ENCODE measurements around the gene OR56A3. TPM values are rescaled to one million over a fixed set of nuclear protein-coding genes. Genes with fewer than 3 reads are reported as not detected.

OR56A3 gene
- total and polyA plus RNA-seq, 12 donors, result not detected

DNA sequence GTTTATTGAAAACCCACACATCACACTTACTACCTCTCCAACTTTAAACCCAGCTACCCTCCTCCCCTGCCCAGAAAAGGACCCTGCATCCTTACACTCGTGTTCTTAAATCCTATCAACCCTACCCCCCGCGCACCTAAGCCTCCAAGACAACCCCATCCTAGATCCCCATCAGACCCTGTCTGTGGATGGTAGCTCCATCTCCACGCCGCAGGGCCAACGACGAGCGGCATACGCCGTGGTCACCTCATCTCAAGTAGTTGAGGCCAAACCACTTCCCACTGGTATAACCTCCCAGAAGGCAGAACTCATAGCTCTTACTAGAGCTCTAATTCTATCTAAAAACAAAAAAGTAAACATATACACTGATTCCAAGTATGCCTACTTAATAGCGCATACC is 9.4 kb upstream of the OR56A3 start:
- H3K4me1 ChIP-seq (replicated peaks in 1 of 2), result no peaks in the 10 kb centered on the region
- no peak for TF ChIP-seq POLR2A (IDR thresholded peaks at IDR 0.05)
- TF ChIP-seq, protein P1, sequence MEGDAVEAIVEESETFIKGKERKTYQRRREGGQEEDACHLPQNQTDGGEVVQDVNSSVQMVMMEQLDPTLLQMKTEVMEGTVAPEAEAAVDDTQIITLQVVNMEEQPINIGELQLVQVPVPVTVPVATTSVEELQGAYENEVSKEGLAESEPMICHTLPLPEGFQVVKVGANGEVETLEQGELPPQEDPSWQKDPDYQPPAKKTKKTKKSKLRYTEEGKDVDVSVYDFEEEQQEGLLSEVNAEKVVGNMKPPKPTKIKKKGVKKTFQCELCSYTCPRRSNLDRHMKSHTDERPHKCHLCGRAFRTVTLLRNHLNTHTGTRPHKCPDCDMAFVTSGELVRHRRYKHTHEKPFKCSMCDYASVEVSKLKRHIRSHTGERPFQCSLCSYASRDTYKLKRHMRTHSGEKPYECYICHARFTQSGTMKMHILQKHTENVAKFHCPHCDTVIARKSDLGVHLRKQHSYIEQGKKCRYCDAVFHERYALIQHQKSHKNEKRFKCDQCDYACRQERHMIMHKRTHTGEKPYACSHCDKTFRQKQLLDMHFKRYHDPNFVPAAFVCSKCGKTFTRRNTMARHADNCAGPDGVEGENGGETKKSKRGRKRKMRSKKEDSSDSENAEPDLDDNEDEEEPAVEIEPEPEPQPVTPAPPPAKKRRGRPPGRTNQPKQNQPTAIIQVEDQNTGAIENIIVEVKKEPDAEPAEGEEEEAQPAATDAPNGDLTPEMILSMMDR (IDR thresholded peaks at IDR 0.05), result no peak
- intact Hi-C loops (cut with DNase I), result no loop called here
- no peak overlapping the region for H3K27ac ChIP-seq
- H3K36me3 ChIP-seq (replicated peaks in 1 of 2), result no peaks in the 10 kb centered on the region
- no peaks in the 10 kb centered on the region for H3K27me3 ChIP-seq
- no peaks in the 10 kb centered on the region for H3K9me3 ChIP-seq (replicated peaks in 1 of 3)
- H3K4me3 ChIP-seq, result no peak overlapping the region
- no peak for DNase-seq
- 90 to 94% (median 93%) methylated on average over 11 of the region's 11 CpGs for WGBS, 4 donors

DNA sequence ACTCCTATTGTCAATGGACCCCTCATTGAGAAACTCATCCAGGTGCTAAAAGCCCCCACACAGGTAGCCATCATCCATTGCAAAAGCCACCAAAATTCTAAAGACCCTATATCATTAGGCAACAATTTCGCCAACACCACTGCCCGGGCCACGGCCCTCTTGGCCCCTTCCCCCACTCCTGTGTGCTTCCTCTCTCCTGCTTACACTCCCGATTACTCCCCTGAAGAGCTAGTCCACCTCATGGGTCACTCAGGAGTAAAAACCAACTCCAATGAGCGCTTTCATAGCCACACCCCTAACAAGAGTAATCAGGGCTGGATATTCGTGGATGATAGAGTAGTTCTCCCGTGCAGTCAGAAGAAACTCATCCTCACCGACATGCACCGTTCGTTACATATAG is 8.9 kb upstream of the OR56A3 start:
- intact Hi-C loops (cut with DNase I), result no loop called here
- DNase-seq, result no peak
- Histone ChIP-seq H3K4me3 (no peak overlapping the region), H3K9me3 (replicated peaks in 1 of 3) (no peaks in the 10 kb centered on the region), H3K4me1 (replicated peaks in 1 of 2) (no peaks in the 10 kb centered on the region), H3K27me3 (no peaks in the 10 kb centered on the region), H3K27ac (no peak overlapping the region), H3K36me3 (replicated peaks in 1 of 2) (no peaks in the 10 kb centered on the region)
- TF ChIP-seq, protein P1 (IDR thresholded peaks at IDR 0.05), result no peak
- no peak for TF ChIP-seq POLR2A (IDR thresholded peaks at IDR 0.05)
- WGBS, 4 donors, result 84 to 93% (median 87%) methylated on average over 10 of the region's 10 CpGs

DNA sequence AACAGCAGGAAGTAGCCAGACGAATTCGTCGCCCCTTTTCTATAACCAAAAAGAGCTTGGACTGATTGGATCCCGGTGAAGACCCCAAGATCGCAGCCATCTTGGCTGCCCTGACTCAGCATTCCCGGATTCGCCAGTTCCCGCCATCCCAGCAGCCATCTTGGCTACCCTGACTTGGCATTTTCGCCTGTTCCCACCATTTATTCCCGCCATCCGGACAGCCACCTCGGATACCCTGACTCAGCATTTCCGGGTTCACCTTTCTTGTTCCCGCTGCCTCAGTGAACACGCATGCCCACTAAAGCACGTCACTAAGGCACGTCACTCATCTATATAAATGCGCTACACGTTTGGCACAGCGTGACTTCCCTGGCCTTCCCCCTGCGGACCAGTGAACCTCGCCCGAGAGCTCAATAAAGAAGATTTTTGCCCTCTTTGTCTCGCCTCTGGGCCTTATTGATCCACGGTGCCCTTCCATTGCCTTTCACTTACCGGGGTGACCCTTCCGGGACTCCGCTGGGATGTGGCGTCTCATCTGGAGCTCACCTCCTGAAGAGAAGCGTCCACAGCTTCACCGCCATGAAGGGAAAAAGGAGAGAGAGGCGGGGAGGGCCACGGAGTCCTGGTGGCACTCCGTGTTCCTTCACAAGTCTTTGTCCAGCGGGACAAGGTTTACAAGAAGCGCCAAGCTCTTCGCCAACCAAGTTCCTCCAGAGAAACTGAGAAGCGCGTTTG is 4.0 kb upstream of the OR56A3 start:
- H3K4me1 ChIP-seq (replicated peaks in 1 of 2), result no peaks in the 10 kb centered on the region
- H3K9me3 ChIP-seq (replicated peaks in 1 of 3), result no peaks in the 10 kb centered on the region
- no peak for TF ChIP-seq POLR2A (IDR thresholded peaks at IDR 0.05)
- TF ChIP-seq, protein P1 (IDR thresholded peaks at IDR 0.05), result no peak
- H3K4me3 ChIP-seq, result no peak overlapping the region
- no peak for DNase-seq
- no peak overlapping the region for H3K27ac ChIP-seq
- no peaks in the 10 kb centered on the region for H3K36me3 ChIP-seq (replicated peaks in 1 of 2)
- WGBS, 4 donors, result 85 to 92% (median 90%) methylated on average over 37 to 39 of the region's 39 CpGs
- no peaks in the 10 kb centered on the region for H3K27me3 ChIP-seq
- intact Hi-C loops (cut with DNase I), result no loop called here

DNA sequence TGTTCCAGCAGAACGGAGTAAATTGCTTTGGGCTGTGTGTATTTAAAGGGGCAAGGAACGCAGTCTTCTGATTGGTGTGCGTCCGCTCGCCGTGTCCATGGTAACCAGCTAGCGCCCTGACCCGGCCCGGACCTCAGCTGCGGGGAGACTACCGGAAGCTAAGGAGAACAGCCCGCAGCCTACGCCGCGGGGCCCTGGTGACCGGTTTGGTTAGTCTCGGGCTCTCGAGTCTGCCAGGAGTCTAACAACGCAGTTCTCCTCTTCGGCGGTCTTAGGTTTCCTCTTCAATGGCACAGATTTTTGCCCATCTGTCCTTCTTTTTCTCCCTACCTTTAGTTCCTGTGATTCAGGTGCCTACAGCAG is 3.5 kb upstream of the OR56A3 start:
- no peak for TF ChIP-seq POLR2A (IDR thresholded peaks at IDR 0.05)
- TF ChIP-seq, protein P1 (IDR thresholded peaks at IDR 0.05), result no peak
- intact Hi-C loops (cut with DNase I), result no loop called here

More for the DNA sequence above, 3.5 kb upstream of the OR56A3 start:
- DNase-seq, result no peak
- no peaks in the 10 kb centered on the region for H3K36me3 ChIP-seq (replicated peaks in 1 of 2)
- H3K4me3 ChIP-seq, result no peak overlapping the region
- H3K27me3 ChIP-seq, result no peaks in the 10 kb centered on the region
- no peaks in the 10 kb centered on the region for H3K9me3 ChIP-seq (replicated peaks in 1 of 3)
- no peaks in the 10 kb centered on the region for H3K4me1 ChIP-seq (replicated peaks in 1 of 2)
- no peak overlapping the region for H3K27ac ChIP-seq
- 64 to 87% (median 79%) methylated on average over 18 to 21 of the region's 21 CpGs for WGBS, 4 donors
